GM19467 (cell line): ENCODE data around the gene UBE2G2.

ENCODE experiments used
- ATAC-seq: cut with Tn5 transposase; IDR thresholded peaks from one replicate; pipeline ENCODE4 v1.9.1; 2021; ENCODE audit warnings: mild to moderate bottlenecking, moderate library complexity; ENCODE audit not compliant: unreplicated experiment

Gene UBE2G2

GRCh38 chr21:44766818-44767354 is 34.7 kb downstream of the UBE2G2 start:
- ATAC-seq: no peak

GRCh38 chr21:44766014-44766817 is 35.4 kb downstream of the UBE2G2 start:
- no peak for ATAC-seq

- ATAC-seq: no peak
Measured at GRCh38 chr21:44765231-44766013, 36.2 kb downstream of the UBE2G2 start.

GRCh38 chr21:44764319-44765230 is 37.0 kb downstream of the UBE2G2 start:
- no peak for ATAC-seq

- ATAC-seq: no peak
Measured at GRCh38 chr21:44763451-44764318, 37.9 kb downstream of the UBE2G2 start.

GRCh38 chr21:44763050-44763378 is 38.6 kb downstream of the UBE2G2 start:
- no peak for ATAC-seq

- no peak for ATAC-seq
Measured at GRCh38 chr21:44762221-44763049, 39.2 kb downstream of the UBE2G2 start.

GRCh38 chr21:44761747-44762208 is 39.8 kb downstream of the UBE2G2 start:
- no peak for ATAC-seq

- ATAC-seq: no peak
Measured at GRCh38 chr21:44761011-44761729, 40.5 kb downstream of the UBE2G2 start.

GRCh38 chr21:44760376-44760775 is 41.2 kb downstream of the UBE2G2 start:
- no peak for ATAC-seq

GRCh38 chr21:44759628-44760285 is 41.9 kb downstream of the UBE2G2 start:
- no peak for ATAC-seq

- no peak for ATAC-seq
Measured at GRCh38 chr21:44758781-44759627, 42.6 kb downstream of the UBE2G2 start.

- no peak for ATAC-seq
Measured at GRCh38 chr21:44758141-44758561, 43.5 kb downstream of the UBE2G2 start.

- ATAC-seq: no peak
Measured at GRCh38 chr21:44757731-44758130, 43.9 kb downstream of the UBE2G2 start.

GRCh38 chr21:44756423-44757185 is 45.0 kb downstream of the UBE2G2 start:
- ATAC-seq: no peak

GRCh38 chr21:44755227-44755626 is 46.4 kb downstream of the UBE2G2 start:
- no peak for ATAC-seq
